ENCODE data around the gene TMEM252.

TMEM252 gene

GRCh38 chr9:68540712-68541535 is at the start of gene TMEM252:
TMEM252 (minus strand) TSS chr9:68540883; CDS start chr9:68540814, 69 bp downstream.
- DNase-seq (ENCODE audit: low read depth in 2 of 2) = no peak

- DNase-seq (ENCODE audit: low read depth in 2 of 2) = no peak
Observed at GRCh38 chr9:68585034-68585761, 44.5 kb upstream of the TMEM252 start.

GRCh38 chr9:68584189-68585033 is 43.7 kb upstream of the TMEM252 start:
- DNase-seq (ENCODE audit: low read depth in 2 of 2) = peak; percentile 44 to 46

GRCh38 chr9:68581696-68582095 is 41.0 kb upstream of the TMEM252 start:
- DNase-seq (ENCODE audit: low read depth in 2 of 2) = no peak

GRCh38 chr9:68577774-68578591 is 37.3 kb upstream of the TMEM252 start:
- DNase-seq (ENCODE audit: low read depth in 2 of 2) = no peak

- DNase-seq (ENCODE audit: low read depth in 2 of 2) = no peak
Observed at GRCh38 chr9:68575817-68576216, 35.1 kb upstream of the TMEM252 start.

- no peak for DNase-seq (ENCODE audit: low read depth in 2 of 2)
Observed at GRCh38 chr9:68574150-68574549, 33.5 kb upstream of the TMEM252 start.

- DNase-seq (ENCODE audit: low read depth in 2 of 2) = no peak
Observed at GRCh38 chr9:68567565-68567964, 26.9 kb upstream of the TMEM252 start.

- DNase-seq (ENCODE audit: low read depth in 2 of 2) = no peak
Observed at GRCh38 chr9:68562461-68562860, 21.8 kb upstream of the TMEM252 start.

- DNase-seq (ENCODE audit: low read depth in 2 of 2) = no peak
Observed at GRCh38 chr9:68560071-68560844, 19.6 kb upstream of the TMEM252 start.

GRCh38 chr9:68558545-68558944 is 17.9 kb upstream of the TMEM252 start:
- DNase-seq (ENCODE audit: low read depth in 2 of 2) = no peak

GRCh38 chr9:68555437-68556150 is 14.9 kb upstream of the TMEM252 start:
- no peak for DNase-seq (ENCODE audit: low read depth in 2 of 2)

- no peak for DNase-seq (ENCODE audit: low read depth in 2 of 2)
Observed at GRCh38 chr9:68552700-68553476, 12.2 kb upstream of the TMEM252 start.

GRCh38 chr9:68551191-68551590 is 10.5 kb upstream of the TMEM252 start:
- DNase-seq (ENCODE audit: low read depth in 2 of 2) = no peak

- no peak for DNase-seq (ENCODE audit: low read depth in 2 of 2)
Observed at GRCh38 chr9:68548241-68548640, 7.6 kb upstream of the TMEM252 start.

GRCh38 chr9:68547417-68547816 is 6.7 kb upstream of the TMEM252 start:
- DNase-seq (ENCODE audit: low read depth in 2 of 2) = no peak

GRCh38 chr9:68546596-68547390 is 6.1 kb upstream of the TMEM252 start:
- no peak for DNase-seq (ENCODE audit: low read depth in 2 of 2)

- no peak for DNase-seq (ENCODE audit: low read depth in 2 of 2)
Observed at GRCh38 chr9:68545033-68545705, 4.5 kb upstream of the TMEM252 start.
